Osteoblast (primary cell): ENCODE data around the gene SUN3. TPM values are rescaled to one million over a fixed set of nuclear protein-coding genes. Genes with fewer than 3 reads are reported as not detected.

Experiments
- DNase-seq: peaks from one replicate; pipeline ENCODE4 v3.0.0; 2011; ENCODE audit warnings: low spot score, mixed read lengths; ENCODE audit not compliant: insufficient read length; ENCODE audit errors: missing footprints
- H2AFZ ChIP-seq: 2 replicates; pipeline ENCODE4 v1.6.0; 2011; ENCODE audit warnings: mild to moderate bottlenecking, low read length
- H3K27ac ChIP-seq: 2 replicates; pipeline ENCODE4 v1.5.1; 2011; ENCODE audit warnings: mild to moderate bottlenecking, low read depth, low read length, moderate library complexity
- H3K27me3 ChIP-seq: 2 replicates; pipeline ENCODE4 v1.6.0; 2012; ENCODE audit warnings: mild to moderate bottlenecking, control low read depth, inconsistent platforms, low read length, moderate library complexity; ENCODE audit not compliant: insufficient read depth
- H3K36me3 ChIP-seq: 2 replicates; pipeline ENCODE4 v1.5.1; 2011; ENCODE audit warnings: mild to moderate bottlenecking, low read length, control low read depth, moderate library complexity; ENCODE audit not compliant: insufficient read depth
- H3K4me1 ChIP-seq: 2 replicates; pipeline ENCODE4 v1.5.1; 2011; ENCODE audit warnings: mild to moderate bottlenecking, low read length, control low read depth, moderate library complexity; ENCODE audit not compliant: insufficient read depth
- H3K4me2 ChIP-seq: 2 replicates; pipeline ENCODE4 v1.6.0; 2011; ENCODE audit warnings: mild to moderate bottlenecking, low read length; ENCODE audit not compliant: insufficient read depth
- H3K4me3 ChIP-seq: fragments of 200-600 bp; sonication (generic); 3 replicates; pipeline ENCODE4 v1.5.1; 2012; ENCODE audit warnings: mild to moderate bottlenecking, low read length, inconsistent platforms; ENCODE audit not compliant: insufficient read depth
- H3K79me2 ChIP-seq: 2 replicates; pipeline ENCODE4 v1.6.0; 2012; ENCODE audit warnings: mild to moderate bottlenecking, low read length, control low read depth, inconsistent platforms; ENCODE audit not compliant: insufficient read depth
- H3K9me3 ChIP-seq: 2 replicates; pipeline ENCODE4 v1.5.1; 2011; ENCODE audit warnings: low read depth, low read length, control low read depth
- H4K20me1 ChIP-seq: 2 replicates; pipeline ENCODE4 v1.6.0; 2012; ENCODE audit warnings: mild to moderate bottlenecking, low read length, control low read depth; ENCODE audit not compliant: insufficient read depth
- total RNA-seq: library from RNA; depleted of rRNA; stranded (reverse); fragments of >200 nt; gene quantifications from 2 replicates; pipeline ENCODE4 v1.2.3, GENCODE V29; 2012
- TF ChIP-seq, protein P1 (sequence below): IDR thresholded peaks from 2 replicates; pipeline ENCODE4 v1.5.1; 2011; ENCODE audit warnings: mild to moderate bottlenecking, low read depth, low read length, moderate library complexity; ENCODE audit errors: extremely low read depth

Gene SUN3
- total RNA-seq, 1 donor, result not detected

DNA sequence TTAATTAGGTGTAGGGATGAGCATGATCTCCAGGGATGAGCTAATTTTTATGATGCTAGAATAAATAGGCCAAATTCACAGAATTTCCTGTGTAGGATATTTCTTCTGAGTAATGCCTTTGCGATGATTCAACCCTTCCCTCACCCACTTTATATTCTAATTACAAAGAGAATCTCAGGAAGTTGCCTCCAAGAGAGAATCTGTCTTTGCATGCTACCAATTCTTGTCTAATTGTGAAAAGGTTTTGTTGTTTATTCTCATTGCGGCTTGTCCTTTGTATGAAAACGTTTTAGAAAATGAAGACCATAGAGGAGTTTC is 12.7 kb upstream of the SUN3 start:
- Histone ChIP-seq H3K9me3 (no peaks in the 10 kb centered on the region), H3K79me2 (no peaks in the 10 kb centered on the region), H2AFZ (no peak overlapping the region), H3K4me1 (peaks cover 20% of the 10 kb centered on the region), H3K4me2 (peak overlapping the region; percentile 50), H3K27ac (peak overlapping the region; percentile 32), H4K20me1 (no peaks in the 10 kb centered on the region), H3K36me3 (no peaks in the 10 kb centered on the region), H3K4me3 (no peak overlapping the region), H3K27me3 (peaks cover 13% of the 10 kb centered on the region)
- peak; percentile 82 for DNase-seq
- TF ChIP-seq, protein P1, sequence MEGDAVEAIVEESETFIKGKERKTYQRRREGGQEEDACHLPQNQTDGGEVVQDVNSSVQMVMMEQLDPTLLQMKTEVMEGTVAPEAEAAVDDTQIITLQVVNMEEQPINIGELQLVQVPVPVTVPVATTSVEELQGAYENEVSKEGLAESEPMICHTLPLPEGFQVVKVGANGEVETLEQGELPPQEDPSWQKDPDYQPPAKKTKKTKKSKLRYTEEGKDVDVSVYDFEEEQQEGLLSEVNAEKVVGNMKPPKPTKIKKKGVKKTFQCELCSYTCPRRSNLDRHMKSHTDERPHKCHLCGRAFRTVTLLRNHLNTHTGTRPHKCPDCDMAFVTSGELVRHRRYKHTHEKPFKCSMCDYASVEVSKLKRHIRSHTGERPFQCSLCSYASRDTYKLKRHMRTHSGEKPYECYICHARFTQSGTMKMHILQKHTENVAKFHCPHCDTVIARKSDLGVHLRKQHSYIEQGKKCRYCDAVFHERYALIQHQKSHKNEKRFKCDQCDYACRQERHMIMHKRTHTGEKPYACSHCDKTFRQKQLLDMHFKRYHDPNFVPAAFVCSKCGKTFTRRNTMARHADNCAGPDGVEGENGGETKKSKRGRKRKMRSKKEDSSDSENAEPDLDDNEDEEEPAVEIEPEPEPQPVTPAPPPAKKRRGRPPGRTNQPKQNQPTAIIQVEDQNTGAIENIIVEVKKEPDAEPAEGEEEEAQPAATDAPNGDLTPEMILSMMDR, result no peak

DNA sequence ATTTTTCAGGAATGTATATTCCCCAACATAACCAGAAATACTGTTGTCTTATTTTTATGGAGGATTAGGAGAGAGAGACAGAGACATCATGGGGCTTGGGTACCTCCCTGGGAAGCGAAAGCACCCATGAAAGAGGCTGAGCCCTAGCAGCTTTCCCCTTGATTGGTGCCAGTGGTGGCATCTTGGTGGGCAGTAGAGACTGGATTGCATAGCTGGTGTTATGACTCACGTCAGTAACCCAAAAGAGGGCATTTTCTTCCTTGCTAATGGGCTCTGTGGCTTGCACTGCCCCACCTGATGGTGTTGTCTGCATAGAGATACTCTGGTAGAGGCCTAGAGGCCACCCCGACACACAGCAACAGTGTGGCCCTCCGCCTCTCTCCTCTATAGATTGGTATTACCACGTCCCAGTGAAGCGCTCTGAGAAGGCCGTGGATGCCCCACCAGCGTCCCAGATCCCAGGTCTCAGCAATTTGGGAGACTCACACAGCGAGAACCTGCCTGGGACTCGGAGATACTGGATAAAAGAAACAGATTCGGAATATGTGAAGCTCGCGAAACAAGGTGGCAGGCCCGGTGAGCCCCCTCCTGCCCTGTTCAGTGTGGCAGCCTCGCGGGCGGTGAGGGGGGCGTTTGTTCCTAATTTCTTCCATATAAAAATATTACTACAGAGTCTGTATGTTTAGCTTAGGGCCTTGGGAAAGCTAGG is 12.2 kb upstream of the SUN3 start:
- H3K4me1 ChIP-seq, result peaks cover 20% of the 10 kb centered on the region
- H3K4me3 ChIP-seq, result no peak overlapping the region
- peak overlapping the region; percentile 2 for H2AFZ ChIP-seq
- no peaks in the 10 kb centered on the region for H3K79me2 ChIP-seq
- no peaks in the 10 kb centered on the region for H3K36me3 ChIP-seq
- TF ChIP-seq, protein P1, result no peak
- H3K9me3 ChIP-seq, result no peaks in the 10 kb centered on the region
- DNase-seq, result no peak
- H3K27ac ChIP-seq, result peak overlapping the region; percentile 36
- H4K20me1 ChIP-seq, result no peaks in the 10 kb centered on the region
- peaks cover 19% of the 10 kb centered on the region for H3K27me3 ChIP-seq
- H3K4me2 ChIP-seq, result no peak overlapping the region

DNA sequence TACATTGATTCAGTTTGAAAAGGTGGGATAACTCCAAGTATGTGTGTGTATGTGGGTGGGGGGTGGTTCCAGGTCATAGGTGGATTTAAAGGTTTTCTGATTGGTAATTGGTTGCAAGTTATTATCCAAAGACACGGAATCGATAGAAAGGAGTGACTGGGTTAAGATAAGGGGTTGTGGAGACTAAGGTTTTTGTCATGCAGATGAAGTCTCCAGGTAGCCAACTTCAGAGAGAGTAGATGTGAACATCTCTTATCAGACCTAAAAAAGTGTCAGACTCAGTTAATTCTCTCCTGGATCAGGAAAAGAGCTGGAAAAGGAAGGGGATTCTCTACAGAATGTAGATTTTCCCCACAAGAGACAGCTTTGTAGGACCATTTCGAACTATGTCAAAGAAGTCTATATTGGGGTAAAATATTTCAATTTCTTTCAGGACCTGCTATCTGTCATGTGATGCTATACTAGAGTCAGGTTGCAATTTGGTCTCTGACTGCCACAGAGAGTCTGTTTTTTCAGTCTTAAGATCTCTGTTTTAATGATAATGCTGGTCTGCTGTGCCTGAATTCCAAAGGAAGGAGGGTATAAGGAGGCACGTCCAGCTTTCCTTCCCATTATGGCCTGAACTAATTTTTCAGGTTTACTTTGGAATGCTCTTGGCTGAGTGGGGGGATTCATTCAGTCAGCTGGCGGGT is 10.1 kb upstream of the SUN3 start:
- Histone ChIP-seq H3K4me2 (no peak overlapping the region), H3K36me3 (no peaks in the 10 kb centered on the region), H3K4me1 (peaks cover 28% of the 10 kb centered on the region), H3K79me2 (no peaks in the 10 kb centered on the region), H3K9me3 (no peaks in the 10 kb centered on the region), H3K27ac (no peak overlapping the region), H2AFZ (no peak overlapping the region), H4K20me1 (no peaks in the 10 kb centered on the region), H3K4me3 (no peak overlapping the region), H3K27me3 (peaks cover 20% of the 10 kb centered on the region)
- peak; percentile 66 for DNase-seq
- TF ChIP-seq, protein P1, result no peak

DNA sequence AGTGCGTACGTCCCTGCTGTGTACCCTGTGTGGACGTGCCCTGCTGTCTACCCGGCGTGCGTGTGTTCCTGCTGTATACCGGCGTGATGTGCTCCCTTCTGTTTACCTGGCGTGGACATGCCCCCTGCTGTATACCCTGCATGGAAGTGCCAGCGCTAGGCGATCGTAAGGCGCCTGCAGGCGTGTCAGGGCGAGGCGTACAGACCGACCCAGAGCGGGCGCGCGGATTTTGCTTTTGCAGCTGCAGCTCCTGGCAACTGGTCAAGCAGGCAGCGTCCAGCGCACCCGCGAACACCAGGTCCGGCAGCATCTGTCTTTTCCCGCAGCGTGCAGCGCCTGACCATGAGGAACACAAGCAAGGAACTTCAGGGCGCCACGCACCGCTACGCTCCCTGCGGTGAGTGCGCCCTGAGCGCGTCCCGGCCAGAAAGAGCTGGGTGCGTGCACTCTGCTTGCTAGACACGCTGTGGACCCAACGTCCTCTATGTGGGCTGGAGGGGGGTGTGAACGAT is 7.1 kb upstream of the SUN3 start:
- Histone ChIP-seq H3K4me2 (peak overlapping the region; percentile 95), H3K36me3 (no peaks in the 10 kb centered on the region), H3K4me3 (peak overlapping the region; percentile 75), H3K79me2 (no peaks in the 10 kb centered on the region), H2AFZ (peak overlapping the region; percentile 83), H4K20me1 (no peaks in the 10 kb centered on the region), H3K9me3 (no peaks in the 10 kb centered on the region), H3K4me1 (peaks cover 13% of the 10 kb centered on the region), H3K27ac (no peak overlapping the region), H3K27me3 (peaks cover 24% of the 10 kb centered on the region)
- TF ChIP-seq, protein P1, result no peak
- DNase-seq, result peak; percentile 65
